ENCODE results near the gene EXOSC1.
"Not testable (repeated sequence)": the region's sequence is repeated elsewhere in the genome, so short reads cannot be mapped to it uniquely, and the experiment has no call there.

EXOSC1 gene, protein sequence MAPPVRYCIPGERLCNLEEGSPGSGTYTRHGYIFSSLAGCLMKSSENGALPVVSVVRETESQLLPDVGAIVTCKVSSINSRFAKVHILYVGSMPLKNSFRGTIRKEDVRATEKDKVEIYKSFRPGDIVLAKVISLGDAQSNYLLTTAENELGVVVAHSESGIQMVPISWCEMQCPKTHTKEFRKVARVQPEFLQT

DNA sequence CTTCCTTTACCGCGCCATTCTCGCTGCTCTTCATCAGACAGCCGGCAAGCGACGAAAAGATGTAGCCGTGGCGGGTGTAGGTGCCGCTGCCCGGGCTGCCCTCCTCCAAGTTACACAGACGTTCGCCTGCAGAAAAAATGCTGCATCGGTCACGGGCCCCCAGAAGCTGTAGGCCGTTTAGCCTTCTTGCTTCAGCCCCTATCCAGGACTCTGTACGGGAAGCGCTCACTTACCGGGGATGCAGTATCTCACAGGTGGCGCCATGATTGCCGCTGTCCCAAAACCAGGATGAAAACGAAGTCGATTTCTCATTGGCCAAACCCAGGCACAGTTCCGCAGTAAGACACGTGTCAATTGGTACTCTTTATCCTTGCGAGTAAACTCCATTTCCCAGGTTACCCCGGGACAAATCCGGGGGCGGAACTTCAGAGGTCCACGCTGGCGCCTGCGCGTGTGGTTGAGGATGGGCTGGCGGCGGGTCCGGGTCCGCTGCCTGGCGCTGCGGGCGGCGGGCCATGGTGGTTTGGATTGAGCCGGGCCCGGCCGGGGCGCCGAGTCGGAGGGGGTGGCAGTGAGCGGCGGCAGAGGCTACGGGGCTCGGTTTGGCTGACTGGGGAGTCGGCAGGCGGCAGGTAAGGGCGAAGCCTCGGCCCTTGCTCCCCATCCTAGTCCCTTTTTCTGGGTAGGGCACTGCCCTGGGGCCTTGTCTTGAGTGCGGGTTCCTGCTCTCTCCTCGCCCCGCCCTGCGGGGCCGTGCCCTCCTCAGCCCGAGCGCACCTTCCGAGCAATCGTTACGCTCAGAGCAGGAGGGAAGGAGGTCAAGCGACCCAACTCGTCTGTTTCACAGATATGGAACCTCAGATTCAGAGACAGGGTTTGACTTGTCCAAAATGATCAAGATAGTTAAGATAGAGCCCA, at the start of gene EXOSC1, which contains the start of gene ZDHHC16:
Gene EXOSC1, minus strand, starts transcription at position 285 of the 918 bp plus-strand sequence. Its CDS starts 21 bp downstream, at position 264.
Gene ZDHHC16, plus strand, starts transcription at position 454 of the 918 bp plus-strand sequence. CDS start 5,501 bp downstream, outside the sequence.
- DNase-seq (ENCODE audit: low spot score) = peak; percentile 91

DNA sequence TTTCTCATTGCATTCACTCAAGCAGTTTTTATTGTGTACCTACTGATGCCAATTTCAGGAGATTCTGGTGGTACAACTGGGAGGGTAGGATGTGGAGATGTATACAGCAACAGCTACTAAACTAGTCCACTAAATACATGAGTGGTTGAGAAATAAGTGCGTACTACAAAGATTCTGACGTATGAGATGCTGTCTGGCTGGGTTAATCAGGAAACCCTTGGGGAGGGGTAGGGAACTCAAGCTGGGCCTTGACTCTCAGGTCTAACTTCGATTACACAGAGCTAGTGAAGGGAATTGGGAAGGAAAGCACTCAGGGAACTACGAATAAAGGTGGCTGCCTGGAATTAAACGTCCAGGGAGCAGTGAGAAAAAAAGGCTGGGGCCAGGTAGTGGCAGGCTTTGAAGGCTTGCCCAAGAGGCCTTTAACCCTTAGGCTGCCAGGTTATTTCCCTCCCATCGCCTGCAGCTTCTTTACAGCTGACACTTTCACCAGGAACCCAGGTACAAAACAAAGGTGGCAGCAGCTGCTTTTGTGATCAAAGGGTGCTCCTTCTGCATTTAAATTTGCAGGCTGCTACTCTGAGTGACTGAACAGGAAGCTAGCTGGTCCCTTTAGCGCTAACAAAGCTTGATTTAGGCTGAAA, 49.2 kb upstream of the EXOSC1 start:
- DNase-seq (ENCODE audit: low spot score) = no peak

DNA sequence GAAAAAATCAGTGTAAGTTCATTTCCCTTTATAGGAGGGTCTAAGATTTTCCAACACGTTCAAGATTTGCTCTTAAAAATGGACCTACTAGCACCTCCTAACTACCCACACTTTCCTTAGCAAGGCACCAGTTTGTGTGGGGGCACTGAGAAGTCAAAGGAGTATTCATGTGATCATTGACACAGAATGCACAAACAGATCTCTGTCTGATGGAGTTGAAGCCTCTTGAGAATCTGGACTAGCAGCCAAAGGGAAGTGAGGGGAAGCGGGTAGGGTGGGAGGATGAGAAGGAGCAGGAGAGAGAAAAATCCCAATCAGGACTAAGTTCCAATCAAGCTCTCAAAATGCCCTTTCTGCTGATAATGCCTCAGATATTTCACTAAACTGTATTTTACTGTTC, 48.3 kb upstream of the EXOSC1 start:
- DNase-seq (ENCODE audit: low spot score) = no peak

DNA sequence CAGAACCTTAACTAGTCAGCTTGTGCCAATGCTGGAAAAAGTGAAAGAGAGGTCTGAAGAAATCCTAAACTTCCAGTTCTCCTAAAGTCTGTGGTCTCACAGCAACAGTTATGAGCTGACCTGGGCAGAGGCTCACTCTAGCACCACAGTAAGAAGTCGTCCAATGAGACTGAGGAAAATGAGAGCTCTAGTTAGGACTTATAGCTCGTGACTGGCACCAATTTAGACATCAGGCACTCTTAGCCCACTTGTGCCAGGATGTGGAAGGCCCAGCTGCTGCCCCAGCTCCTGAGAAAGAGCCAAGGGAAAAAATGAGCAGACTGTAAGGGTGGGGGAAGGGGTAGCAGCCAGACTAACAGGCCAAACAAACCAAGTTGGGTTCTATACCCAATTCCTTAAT, 44.8 kb upstream of the EXOSC1 start:
- DNase-seq (ENCODE audit: low spot score) = no peak

DNA sequence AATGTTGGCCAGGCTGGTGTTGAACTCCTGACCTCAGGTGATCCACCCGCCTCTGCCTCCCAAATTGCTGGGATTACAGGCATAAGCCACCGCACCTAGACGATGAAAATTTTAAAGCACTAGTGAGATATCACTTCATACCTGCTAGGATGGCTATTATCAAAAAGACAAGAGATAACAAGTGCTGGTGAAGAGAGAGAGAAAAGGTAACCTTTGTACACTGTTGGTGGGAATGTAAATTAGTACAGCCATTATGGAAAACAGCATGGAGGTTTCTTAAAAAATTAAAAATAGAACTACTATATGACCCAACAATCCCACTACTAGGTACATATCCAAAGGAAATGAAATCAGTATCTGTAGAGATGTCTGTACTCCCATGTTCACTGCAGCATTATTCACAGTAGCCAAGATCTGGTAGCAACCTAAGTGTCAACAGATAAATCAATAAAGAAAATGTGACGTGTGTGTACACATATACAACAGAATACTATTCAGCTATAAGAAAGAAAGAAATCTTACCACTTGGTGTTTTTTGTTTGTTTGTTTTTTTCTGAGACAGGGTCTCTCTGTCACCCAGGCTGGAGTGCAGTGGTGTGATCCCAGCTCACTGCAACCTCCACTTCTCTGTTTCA, 40.0 kb upstream of the EXOSC1 start:
- no peak for DNase-seq (ENCODE audit: low spot score)

DNA sequence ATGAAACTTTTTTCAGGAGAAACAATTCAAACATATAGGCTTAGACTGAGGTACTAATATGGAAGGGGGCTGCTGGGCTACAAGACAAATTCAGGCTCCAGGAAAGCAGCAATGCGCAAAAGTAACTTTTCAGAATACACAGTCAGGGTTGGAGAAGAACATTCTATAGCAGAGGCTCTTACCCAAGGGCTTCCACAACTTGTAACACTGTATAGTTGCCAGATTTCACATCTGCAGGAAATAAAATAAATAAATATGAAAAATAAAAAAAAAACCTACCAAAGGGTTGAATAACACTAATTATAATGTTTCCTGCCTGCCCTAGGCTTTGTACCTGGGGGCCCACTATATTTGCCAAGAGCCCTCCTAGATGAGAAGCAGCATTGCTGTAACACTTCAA, 38.1 kb upstream of the EXOSC1 start:
- no peak for DNase-seq (ENCODE audit: low spot score)

DNA sequence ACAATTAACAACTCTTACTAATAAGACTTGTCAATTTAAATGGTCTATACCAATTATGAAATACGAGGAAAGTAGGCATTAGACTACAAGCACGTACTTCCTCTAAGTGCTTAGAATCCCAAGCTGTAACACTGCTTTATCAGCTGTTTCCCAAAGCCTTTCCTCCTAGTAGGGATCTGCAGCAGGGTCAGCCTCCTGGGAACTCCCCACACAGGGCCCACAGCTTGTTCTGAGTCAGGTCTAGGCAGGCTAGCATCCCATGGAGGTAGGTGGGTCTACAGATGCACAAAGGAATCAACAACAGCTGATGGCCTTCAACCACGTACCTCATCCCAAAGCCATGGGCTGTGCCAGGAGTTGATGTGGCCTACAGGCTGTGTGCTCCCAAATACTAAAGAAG, 37.7 kb upstream of the EXOSC1 start:
- DNase-seq (ENCODE audit: low spot score) = no peak

DNA sequence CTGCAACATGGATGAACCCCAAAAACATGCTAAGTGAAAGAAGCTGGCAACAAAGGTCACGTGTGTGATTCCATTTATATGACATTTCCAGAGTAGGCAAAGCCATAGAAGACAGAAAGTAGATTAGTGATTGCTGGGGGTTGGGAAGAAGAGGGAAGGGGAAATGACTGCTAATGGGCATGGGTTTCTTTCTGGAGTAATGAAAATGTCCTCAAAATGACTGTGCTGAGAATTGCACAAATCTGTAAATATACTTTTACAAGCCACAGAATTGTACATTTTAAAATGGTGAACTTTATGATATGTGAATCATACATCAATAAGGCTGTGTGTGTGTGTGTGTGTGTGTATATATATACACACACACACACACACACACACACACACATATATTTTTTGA, 36.6 kb upstream of the EXOSC1 start:
- no peak for DNase-seq (ENCODE audit: low spot score)

DNA sequence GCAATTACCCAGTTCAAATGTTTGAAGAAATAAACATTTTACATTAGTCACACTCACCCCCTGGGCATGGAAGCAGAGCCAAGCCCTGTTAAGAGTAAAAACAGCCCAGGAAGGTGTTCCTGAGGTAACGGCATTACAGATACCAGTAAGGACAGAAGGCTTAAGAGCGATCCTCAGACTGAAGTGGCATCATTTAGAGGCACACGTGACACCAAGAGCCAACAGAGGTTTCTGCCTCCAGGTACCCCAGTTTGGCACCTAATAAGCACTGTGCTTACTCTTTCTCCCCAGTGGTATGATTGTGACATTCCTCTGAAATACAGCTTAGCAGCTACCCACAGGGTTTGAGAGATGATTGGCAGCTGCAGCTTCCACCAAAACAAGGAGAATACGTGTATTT, 35.3 kb upstream of the EXOSC1 start:
- no peak for DNase-seq (ENCODE audit: low spot score)

DNA sequence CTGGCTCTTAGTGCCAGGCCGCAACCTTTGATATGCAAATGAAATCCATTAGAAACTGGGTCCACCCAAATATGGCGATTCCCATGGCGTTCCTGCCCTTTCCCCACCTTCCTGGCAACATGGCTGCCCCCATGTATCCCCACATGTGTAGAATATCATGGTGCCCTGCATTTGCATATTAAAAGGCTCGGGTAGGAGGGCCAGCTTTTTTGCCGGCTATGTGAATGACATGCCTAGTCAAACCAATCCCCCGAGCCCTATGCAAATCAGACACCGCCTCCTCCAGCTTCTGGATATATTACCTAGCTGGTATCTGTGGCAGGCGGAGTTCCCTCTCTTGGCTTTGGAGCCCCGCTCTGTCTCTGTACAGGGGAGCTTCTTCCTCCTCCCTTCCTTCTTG, 34.1 kb upstream of the EXOSC1 start:
- no peak for DNase-seq (ENCODE audit: low spot score)

DNA sequence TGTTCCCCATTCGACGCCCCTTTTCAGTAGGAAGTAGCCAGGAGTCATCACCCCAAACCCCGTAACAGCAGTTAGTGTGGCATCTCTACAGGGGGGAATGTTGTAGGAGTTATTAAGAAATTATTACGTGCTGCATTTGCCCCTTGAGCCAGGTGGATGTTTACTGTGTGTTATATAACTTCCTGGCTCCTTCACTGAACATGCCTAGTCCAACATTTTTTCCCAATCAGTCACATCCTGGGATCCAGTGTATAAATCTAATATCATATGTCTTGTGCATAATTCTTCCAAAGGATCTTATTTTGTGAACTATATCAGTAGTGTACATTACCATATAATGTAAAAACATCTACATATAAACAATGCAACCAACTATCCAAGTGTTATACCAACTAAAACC, 33.6 kb upstream of the EXOSC1 start:
- not testable (repeated sequence) for DNase-seq (ENCODE audit: low spot score)

DNA sequence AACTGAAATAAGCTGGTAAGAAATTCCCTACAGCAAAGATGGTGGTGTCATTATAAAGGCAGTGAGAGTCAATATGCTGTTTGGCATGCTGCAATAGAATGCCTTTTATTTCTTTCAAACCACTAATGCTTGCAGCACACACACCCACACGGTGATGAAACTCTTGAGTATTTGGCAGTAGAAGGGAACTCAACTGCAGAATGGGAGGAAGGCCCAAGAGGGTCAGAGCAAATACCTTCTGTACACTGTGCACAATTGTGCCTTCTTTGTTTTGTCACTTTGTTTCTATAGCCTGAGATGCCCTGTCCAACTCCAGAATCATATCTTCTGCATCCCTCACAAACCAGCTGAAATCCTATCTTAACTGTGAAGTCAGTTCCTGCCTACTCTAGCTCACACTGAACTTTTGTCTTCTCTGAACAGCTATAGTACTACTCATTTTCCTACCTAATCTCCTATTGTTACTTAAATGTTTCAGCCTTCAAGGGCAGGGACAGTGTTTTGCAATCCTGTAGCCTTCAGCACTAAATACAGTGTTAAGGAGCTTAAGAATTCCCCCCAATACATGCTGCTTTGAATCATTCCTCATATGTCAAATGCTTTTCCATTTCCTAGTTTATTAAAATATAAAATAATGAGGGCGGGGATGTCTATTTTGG, 30.3 kb upstream of the EXOSC1 start:
- no peak for DNase-seq (ENCODE audit: low spot score)

DNA sequence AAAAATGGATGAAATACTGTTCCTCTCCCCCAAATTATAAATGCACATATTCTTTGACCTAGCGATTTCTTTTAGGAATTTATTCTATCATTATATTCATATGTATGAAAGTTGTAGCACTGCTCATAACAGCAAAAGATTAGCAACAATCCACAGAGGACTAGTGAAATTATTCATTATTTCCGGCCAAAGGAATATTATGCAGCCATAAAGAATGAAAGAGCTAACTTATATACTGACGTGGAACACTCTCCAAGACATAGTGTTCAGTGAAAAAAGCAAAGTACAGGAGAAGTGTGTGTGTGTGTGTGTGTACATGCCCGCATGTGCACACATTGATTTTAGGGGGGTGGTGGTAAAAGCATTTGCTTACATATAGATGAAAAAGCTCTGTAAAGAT, 29.1 kb upstream of the EXOSC1 start:
- no peak for DNase-seq (ENCODE audit: low spot score)

DNA sequence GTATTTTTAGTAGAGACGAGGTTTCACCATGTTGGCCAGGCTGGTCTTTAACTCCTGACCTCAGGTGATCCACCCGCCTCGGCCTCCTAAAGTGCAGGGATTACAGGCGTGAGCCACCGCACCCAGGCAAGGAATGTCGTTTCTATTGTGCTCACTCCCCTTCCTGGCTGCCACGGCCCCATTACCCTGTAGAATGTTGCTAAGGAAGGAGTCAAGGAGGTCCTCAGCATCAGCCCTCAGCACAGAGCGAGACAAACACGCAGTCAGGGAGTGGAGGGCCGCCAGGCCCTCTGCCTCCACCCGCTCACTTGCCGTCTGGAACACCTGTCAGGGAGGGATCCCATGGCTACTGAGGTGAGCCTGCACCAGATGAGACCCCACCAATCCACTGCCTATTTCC, 23.0 kb upstream of the EXOSC1 start:
- not testable (repeated sequence) for DNase-seq (ENCODE audit: low spot score)

DNA sequence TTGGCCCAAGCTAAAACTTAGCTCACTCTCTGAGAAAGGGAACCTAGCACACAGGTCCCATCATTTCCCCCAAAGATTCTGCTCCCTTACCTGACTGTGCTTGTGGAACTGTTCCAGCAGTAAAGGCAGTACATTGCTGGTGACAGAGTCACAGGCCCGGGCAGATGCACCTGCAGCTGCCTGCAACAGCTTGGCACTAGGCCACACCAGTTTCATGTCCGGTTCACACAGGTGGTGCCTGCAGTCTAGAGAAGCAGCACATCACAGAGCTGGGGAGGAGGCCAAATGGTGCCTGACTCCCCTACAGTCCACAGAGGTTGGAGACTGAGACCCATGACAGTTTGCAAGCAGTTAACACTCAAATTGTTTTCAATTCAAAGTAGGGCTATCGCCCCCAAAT, 22.4 kb upstream of the EXOSC1 start:
- DNase-seq (ENCODE audit: low spot score) = no peak

DNA sequence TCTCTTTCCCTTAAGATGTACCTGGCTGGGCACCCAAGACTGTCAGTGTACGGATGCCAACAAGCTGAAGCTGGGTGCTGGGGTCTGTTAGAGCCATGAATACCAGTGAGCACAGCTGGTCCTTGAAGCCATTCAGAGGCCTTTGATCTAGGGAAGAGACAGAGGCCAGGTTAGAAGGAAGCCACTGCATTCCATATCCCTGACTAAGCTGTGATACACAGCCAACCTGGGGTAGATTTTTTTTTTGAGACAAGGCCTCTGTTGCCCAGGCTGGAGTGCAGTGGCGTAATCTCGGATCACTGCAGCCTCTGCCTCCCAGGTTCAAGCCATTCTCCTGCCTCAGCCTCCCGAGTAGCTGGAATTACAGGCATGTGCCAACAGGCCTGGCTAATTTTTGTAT, 20.9 kb upstream of the EXOSC1 start:
- DNase-seq (ENCODE audit: low spot score) = no peak

DNA sequence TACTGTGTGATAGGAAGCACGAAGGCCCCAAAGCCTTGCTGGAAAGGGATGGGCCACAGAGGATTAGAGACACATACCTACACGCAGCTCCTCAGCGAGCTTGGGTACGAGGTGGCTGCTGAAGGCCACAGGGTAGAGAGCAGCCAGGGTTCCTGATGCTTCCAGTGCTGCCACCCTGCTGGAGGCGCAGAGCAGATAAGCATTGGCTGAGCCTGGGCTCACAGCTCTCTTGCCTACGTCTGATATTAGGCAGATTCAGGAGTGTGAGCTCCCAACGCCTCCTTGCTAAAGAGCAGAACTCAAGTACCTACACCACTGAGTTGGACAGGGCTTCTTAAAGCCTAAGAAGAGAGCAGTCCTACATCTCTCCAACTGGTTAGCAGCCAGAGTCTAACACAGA, 20.2 kb upstream of the EXOSC1 start:
- DNase-seq (ENCODE audit: low spot score) = no peak

DNA sequence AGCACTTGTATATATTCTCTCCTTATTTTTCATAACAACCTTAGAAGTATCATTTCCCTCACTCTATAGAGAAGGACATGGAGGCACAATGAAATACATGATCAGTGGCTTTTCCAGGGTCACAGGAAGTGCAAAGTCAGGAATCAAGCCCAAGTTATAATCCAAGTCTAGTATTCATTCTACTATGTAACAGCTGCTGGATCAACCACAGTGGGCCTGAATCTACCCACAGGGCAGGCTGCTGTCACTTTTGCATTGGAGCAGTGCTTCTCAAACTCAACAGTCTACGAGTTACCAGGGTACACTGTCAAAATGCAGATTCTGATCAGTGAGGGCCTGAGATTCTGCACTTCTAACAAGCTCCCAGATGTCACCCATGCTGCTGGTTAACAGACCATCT, 18.4 kb upstream of the EXOSC1 start:
- DNase-seq (ENCODE audit: low spot score) = no peak

DNA sequence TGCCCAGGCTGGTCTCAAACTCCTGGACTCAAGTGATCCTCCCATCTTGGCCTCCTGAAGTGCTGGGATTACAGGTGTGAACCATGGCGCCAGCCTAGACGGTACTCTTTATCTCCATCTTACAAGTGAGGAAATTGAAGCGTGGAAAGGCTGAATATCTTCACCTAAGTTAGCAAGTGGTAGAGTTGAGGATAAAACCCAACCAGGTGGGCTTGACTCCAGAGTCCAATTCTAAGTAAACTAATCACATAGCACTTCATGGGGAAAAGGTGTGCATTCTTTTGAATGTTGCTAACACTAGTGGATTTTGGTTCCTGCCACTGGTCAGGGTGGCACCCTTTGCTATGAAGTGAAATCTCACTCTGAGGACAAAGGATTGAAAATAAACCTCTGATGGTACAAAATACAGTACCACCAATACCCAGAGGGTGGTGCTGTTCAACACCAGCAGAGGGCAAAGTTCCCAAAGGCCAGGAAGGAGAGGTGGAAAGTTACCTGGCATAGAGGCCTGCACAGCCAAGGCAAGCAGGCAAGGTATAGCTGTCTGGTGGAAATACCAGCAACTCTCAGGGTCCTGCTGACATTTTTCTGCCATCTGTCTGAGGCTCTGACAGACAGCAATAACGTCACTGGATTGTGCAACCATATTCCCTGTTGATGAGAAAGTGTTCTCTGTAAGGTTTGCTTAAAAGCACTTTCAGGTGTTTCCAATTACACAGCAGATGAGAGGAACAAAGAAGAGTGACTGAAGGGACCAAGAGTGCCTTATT, 17.7 kb upstream of the EXOSC1 start:
- DNase-seq (ENCODE audit: low spot score) = peak; percentile 61

DNA sequence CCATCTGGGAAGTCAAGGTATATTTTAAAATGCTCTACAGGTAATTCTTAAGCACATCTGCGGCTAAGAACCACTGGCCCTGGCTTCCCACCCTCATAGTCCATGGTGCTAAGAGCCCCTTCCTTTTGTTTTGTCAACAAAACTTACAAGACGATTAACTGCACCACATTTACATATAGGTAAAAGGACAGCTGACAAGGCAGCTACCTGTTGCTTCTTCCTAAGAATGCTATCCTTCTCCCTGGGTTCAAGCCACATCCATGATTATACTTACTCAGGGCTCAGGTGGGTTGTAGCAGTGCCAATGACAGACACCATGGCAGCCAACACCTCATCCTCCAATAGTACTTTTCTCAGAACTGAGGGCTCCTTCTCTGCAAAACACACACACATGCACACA, 16.5 kb upstream of the EXOSC1 start:
- no peak for DNase-seq (ENCODE audit: low spot score)

DNA sequence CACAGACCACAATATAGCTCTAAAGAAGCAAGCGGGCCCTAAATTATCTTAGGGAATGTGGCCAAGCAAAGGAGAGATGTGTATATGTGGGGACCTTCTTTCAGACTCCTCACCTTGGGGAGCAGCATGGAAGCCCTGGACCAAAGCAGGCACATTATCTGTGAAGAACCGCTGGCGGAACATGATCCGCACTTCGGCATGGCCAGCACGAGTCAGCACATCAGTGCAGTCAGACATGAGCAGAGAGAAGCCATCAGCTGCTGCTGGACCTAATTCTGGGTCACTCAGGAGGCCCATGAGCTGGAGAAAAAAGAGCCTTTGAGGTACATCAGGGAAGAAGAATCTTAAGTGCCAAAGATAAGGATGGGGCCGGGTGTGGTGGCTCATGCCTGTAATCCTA, 14.1 kb upstream of the EXOSC1 start:
- DNase-seq (ENCODE audit: low spot score) = no peak

All from D341Med (cell line).